Non-pigmented ciliary epithelial cell (primary cell): ENCODE data around the gene METTL21A.

Source experiments
- DNase-seq: peaks from one replicate; pipeline ENCODE4 v3.0.0-alpha.2; 2010; ENCODE audit warnings: low read depth

METTL21A gene

GRCh38 chr2:207621501-207622039, 3.6 kb downstream of the METTL21A start:
- DNase-seq, result no peak

DNA sequence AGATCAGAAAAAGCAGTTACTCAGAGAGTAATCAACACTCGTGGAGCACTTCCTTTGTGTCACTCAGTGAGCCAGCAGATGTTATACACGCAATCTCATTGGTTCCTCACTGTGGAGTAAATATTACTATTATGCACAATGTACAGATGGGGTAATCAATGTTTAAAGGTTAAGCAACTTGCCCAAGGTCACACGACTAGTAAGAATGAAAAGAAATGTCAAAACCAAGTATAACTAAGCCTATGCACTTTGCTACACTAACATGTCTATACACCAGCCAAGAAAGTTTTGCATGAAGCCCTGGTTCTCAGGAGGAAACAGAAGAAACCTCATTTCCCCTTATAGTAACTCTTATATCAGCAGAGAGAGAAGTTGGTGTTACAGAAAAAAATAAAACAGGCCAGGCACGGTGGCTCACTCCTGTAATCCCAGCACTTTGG, 5.4 kb downstream of the METTL21A start:
- DNase-seq, result no peak

- peak; percentile 75 for DNase-seq
These were observed 8.1 kb downstream of the METTL21A start for GRCh38 chr2:207617011-207617671.

GRCh38 chr2:207616185-207616584, 9.0 kb downstream of the METTL21A start:
- no peak for DNase-seq

GRCh38 chr2:207614824-207615223, 10.4 kb downstream of the METTL21A start:
- no peak for DNase-seq

DNA sequence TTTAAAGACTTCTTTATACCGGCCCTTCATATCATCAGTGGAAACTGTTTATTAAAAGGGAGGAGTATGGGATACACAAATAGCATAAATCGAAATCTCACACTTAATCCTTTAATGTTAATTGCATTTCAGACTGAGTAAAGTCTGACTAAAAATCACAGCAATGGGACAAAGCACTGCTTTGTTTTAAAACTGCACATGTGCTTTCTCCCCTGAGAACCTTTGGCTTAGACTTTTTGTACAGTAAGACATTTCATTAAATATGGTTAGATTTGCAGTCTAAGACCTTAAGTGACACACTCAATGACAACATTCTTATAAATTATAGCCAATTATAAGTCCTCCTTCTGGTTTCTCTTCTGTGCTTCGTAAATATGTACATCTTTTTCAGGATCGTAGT, 12.5 kb downstream of the METTL21A start:
- DNase-seq, result no peak

GRCh38 chr2:207606829-207607228, 18.4 kb downstream of the METTL21A start:
- DNase-seq, result no peak

DNA sequence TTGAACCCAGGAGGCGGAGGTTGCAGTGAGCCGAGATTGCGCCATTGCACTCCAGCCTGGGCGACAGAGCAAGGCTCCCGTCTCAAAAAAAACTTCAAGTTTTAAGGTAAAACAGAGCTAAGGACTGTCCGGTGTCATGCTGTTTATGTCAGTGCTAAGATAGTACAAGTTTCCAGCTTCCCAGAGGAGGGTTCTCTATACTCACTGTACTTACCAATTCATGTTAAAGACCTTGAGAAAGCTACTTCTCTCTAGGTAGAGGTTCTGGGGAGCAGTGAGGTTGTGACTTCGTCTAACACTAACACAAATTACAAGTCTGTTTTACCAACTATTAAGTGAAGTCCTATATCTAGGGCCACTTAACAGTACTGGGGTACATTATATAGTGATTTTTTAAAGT, 18.8 kb downstream of the METTL21A start:
- DNase-seq, result no peak

GRCh38 chr2:207603486-207603885, 21.7 kb downstream of the METTL21A start:
- no peak for DNase-seq

DNA sequence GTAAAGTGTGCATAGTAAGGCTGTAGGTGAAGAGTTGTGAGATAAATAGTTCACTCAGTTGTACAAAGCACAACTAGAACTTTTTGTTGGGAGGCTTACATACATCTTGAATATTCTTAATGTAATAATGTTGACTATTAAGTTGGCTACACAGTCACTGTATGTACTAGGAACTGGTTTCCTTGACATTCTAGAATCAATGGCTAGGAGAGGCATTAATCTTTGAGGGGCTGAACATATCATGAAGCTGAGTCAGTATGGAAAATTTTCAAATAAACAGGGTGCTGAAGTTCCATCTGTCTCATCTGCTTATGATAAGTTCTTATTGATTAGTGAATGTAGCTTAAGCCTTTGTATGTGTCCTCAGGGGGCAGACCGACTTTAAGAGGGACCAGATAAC, 23.4 kb downstream of the METTL21A start:
- DNase-seq, result no peak

DNA sequence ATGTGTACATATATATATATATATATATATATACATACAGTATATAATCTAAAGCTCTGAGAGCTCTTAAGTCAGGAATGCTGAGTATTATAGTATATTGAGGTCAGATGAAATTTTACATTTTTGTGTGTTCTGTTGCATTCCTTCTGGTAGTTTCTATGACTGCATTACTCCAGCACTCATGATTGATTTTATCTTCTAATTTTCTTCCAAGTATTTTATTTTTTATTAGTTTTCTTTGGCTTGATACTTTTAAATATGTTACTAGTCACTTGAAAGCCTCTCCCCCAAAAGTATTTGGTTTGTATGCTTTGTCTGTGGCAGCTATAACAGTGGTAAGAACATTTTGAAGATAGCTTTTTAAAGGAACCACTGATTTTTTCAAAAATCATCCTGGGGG, 25.0 kb downstream of the METTL21A start:
- no peak for DNase-seq

DNA sequence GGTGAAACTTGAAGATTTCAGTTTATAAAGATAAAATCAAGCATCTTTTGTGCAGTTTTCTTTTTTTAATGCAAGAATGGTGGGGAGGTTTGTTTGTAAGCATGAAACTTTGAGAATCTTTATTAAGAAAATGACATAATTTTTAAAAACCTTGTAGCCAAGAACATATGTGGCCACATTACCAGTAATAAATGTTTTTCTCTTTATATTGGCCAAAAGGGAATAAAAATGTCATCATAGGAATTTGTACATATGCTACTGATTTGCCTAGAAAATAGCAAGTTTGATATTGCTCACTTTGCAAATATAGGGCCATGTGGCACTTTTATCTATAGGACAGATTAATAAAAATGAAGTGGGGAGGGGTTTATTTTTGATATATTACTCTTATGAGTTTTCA, 25.6 kb downstream of the METTL21A start:
- DNase-seq, result no peak

- no peak for DNase-seq
These were observed 30.5 kb downstream of the METTL21A start for GRCh38 chr2:207594731-207595130.

- DNase-seq, result no peak
These were observed 30.9 kb downstream of the METTL21A start for GRCh38 chr2:207594264-207594663.

DNA sequence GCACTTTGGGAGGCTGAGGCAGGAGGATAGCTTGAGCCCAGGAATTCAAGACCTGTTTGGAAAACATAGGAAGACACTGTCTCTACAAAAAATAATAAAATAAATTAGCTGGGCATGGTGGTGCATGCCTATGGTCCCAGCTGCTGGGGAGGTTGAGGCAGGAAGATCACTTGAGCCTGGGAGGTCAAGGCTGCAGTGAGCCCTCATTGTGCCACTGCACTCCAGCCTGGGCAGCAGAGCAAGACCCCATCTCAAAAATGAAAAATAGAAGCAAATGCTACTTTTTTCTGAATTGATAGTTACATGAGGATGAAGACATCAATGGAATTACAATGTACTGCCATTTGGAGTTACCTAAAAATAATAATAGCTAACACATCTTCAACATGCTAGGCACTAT, 31.9 kb downstream of the METTL21A start:
- DNase-seq, result no peak

DNA sequence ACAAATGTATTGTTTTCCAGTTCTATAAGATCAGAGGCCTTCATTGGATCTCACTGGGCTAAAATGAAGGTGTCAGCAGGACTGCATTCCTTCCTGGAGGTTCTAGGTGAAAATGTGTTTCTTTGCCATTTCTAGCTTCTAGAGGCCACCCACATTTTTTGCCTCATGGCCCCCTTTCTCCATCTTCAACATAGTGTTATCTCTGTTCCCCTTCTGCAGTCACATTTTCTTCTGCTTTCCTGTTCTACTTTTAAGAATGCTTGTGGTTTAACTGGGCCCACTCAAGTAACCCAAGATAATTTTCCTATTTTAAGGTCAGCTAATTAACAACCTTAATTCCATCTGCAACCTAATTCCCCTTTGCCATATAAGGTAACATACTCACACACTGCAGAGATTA, 36.1 kb downstream of the METTL21A start:
- DNase-seq, result no peak

- no peak for DNase-seq
These were observed 37.9 kb downstream of the METTL21A start for GRCh38 chr2:207587305-207587704.

- DNase-seq, result no peak
These were observed 40.2 kb downstream of the METTL21A start for GRCh38 chr2:207584952-207585351.

DNA sequence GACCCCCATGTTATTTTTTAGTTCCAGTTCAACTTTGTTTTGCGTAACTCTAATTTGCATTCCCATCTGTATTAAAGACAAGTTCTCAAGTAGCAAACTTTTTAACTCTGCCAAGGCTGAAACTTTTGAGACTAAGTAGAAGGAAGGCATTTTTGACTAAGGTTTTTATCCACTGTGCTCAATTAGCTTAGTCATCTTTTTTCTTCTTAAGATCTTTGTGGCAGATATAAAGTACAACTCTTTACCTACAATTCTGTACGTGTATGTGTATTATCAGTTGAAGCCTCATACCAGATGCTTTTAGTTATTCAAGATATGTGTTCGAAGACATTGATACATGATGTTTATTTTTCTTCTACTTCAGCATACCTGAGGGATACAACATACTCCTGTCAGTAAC, 53.8 kb downstream of the METTL21A start:
- no peak for DNase-seq

DNA sequence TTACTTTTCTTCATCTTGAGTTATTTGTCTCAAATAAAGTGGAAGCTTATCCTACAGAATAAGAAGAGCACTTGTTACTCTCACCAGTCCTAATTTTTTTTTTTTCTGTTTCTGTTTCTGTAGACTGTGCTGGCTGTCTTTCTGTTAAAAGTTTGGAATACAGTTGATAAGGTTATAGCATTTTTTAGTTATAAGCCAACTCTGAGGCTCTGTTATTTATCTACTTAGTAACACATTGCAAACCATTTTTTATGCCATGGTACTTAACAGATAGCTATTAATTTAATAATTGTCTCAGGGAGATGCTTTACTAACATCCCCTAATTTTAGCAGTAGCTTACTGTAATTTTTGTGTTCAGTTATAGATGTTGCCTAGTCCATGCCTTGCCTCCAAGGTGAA, 57.5 kb downstream of the METTL21A start:
- no peak for DNase-seq

DNA sequence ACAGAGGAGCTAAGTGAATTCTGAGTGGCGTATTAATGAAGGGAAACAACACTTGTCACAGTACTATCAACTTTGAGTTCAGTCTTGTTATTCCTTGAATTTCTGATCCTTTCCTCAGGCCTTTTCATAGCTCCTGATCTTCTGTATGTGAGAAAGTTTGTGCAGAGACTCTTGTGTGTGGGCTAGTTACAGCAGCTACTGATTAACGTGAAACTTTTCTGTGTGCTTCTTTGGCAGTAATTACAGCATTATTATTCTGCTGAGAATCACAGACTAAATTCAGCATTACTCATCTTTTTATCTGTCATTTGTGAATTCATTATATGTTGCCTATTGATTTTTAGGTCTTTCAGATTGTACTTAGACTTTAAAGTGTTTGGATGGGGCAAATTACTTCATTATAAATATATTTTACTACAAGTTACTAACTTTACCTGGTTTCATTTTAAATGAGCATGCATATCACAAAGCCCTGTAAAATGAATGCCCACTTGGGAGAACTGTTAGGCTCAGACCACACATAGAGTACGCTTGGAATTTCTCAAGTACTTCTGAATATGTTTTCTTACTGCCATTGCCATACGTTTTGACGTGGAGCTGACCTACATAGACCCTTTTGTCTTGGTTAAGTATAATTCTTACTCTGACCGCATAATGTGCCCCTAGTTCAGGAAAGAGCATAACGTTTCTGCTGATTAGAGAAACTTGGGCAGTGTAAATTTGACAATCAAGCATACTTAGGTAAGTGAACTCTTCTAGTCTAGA, 59.3 kb downstream of the METTL21A start:
- no peak for DNase-seq
